HG03159 (cell line): ENCODE results near the gene GRM8.

Source experiments
- ATAC-seq: cut with Tn5 transposase; IDR thresholded peaks from one replicate; pipeline ENCODE4 v1.9.1; 2021; ENCODE audit warnings: mild to moderate bottlenecking, moderate library complexity; ENCODE audit not compliant: unreplicated experiment

Gene GRM8

DNA sequence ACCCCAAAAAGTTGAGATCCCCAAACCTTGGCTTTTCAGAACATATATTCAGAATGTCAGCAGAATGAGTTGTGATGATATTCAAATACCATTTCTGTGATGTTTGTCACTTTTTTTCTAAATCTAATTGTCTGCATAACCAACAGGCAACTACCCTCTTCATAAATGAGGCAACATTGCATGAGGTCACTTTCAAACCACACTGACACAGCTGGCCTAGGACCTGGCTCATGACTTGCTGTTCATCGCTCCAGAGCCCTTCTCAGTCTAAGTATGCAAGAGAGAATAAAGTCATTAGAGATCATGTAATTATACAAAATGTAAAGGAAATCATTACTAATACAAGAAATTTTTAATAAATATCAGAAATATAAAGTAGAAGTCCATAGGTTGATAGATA is 681.9 kb downstream of the GRM8 start:
- no peak for ATAC-seq

DNA sequence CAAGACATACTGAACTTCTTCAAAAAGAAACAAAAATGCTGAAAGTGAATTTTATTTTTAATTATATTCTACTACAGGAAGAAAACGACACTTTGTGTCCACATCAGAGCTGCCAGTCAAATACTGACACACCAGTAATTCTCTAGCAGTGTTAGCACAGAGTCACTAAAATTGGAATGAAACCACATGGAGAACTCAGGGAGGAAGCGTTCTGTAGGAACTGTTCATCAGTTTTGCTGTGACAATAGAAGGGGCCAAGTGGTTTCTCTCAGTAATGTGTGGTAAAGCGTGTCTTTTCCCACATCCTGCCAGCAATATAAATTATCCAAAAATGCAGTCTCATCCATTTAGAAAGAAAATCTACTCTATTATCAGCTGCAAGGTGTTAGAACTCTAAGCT is 683.3 kb downstream of the GRM8 start:
- ATAC-seq = peak; percentile 63

DNA sequence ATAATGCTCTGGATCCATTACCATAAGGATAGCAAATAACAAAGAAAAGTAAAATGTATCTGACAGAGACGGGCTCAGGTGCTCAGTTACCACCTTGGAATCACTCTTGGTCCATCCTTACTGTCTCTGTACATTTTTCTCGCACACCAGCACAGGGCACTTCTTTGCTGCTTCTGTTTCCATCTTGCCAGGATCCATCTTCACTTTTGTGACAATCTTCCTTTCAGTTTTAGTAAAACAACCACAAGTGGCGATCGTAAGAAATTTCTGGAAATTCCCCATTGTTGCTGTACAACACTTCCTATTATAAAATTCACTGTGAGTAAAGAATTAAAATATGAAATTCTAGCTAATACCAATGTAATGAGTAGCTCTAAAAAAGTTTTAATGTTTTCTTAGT is 695.5 kb downstream of the GRM8 start:
- ATAC-seq = peak; percentile 66

DNA sequence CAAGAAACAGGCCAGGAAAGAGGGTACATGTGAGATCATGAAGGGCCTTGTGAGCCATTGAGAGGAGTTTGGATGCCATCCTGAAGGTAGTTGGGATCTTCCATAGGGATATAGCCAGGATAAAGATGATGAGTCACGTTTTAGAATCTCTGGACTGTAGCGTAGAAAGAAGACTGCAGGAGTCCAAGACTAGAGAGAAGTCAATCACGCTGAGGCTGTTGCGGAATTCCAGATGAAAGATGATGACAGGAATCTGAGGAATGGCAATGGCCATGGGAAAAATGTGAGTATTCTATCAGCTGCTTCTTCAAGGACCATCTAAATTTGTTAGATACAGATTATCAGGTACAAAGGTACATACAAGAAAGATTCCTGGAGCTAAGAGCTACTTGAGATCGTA is 711.3 kb downstream of the GRM8 start:
- ATAC-seq = no peak

DNA sequence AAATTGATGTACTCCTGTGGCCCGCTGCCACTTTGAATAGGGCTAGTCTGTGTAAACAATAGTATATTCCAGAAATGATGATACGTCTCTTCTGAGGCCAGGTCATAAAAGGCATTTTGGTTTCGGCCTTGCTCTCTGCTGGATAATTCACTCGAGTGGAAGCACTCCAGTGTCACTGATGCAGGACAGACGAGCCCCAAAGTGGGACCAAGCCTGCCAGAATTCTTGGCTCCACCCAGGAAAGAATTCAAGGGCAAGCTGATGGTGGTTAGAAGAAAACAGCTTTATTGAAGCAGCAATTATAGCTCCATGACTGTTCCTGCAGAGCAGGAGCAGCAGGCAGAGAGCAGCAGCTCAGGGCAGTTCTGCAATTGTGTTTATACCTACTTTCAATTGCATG is 717.6 kb downstream of the GRM8 start:
- no peak for ATAC-seq

DNA sequence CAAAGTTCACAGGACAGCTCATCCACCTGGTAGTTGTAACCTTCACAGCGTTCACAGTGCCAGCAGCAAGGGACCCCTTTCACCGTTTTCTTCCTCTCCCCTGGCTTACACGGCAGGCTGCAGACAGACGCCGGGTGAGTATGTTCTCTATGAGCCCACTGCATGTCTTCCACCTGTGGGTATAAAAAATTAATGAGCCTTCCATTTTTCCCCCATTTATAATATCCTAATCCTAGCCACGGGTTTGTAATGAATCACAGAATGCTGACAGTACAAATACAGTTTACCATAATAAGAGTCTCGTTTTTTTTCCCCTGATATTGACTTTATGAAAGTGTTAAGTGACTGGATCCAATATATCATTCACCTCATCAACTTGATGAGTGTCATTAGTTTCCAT is 719.0 kb downstream of the GRM8 start:
- ATAC-seq = no peak

DNA sequence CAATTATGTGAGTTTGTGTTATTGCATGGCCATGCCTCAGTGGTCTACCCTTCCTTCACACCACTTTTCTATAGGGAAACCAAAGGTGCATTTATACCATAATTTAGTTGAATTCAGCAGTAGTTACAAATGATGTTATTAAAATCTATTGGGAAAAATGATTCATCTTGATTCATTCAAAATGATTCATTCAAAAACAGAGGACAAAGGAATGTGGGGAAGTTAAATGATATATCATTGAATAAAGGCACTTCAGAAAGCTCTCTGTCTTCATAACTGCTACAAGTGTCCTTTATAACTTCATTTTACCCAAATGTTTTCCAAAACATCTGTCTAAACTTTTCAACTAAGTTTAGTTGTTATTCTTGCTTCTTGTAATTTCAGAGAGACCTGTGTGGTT is 722.9 kb downstream of the GRM8 start:
- no peak for ATAC-seq

DNA sequence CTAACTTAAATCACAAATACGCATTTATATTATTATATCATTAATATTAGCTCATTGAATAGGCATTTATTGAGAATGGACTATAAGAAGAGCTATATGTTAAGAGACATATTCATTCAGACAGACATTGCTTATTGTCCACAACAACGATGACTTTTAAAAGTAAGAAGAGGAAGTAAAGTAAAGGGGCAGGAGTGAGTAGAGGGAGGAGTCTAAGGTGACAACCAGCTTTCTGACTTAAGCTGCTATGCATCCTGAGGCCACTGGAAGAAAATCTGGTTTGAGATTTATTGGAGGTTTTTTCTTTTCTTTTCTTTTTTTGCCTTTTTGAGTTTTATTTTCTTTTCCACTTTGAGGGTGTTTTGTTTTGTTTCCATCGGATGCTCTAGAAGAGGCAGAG is 723.5 kb downstream of the GRM8 start:
- ATAC-seq = peak; percentile 95

DNA sequence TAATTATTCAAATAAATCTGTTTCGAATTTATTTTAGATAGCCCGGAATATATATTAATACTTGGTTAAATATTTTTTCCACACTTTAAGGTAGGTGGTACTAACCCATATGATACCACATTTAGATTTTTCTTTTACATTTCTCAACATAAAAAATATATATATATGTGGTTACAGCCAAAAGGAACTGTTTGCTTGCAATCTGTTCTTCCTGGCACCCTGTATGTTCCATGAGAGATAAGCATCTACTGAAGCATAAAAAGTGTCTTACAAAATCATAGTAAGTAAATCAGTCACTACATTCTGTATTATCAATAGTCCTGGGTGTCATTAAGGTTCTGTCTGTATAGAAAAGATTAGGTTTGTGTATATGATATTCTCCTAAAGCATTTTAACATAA is 726.8 kb downstream of the GRM8 start:
- ATAC-seq = no peak

DNA sequence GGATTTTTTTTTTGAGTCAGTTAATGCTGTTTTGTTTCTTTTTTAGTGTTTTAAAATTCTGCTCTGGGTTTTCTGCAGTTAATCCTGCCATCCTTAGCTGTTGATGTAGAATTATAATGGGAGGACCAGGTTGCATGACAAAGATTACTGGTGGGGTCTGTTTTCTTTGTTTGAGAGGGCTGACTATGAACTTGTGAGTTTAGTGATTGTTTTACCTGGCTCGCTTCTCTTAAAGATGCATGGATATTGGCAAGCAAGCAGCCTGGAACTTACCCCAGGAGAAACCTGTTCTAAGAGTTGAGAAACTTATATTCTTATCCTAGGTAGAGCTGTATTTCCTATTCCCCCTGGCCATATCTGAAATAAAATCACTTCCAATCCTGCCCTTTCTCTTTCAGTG is 727.8 kb downstream of the GRM8 start:
- ATAC-seq = no peak

DNA sequence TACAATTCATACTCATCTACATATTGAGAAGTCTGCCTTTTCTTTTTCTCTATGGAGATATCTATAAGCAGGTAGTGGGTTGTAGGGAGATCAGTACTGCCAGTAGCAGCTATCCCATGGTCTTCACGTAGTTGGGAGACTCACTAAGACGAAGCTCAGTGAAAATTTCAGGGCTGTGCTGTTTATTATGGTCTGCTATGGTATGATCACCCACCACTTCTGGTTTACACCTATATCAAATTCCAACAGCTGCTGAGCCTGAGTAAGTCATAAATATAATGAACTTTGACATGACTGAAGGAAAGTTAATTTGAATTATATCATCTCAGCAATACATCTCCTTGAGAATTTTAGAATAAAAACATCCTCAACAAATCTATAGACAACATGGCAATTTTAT is 741.7 kb downstream of the GRM8 start:
- ATAC-seq = no peak

DNA sequence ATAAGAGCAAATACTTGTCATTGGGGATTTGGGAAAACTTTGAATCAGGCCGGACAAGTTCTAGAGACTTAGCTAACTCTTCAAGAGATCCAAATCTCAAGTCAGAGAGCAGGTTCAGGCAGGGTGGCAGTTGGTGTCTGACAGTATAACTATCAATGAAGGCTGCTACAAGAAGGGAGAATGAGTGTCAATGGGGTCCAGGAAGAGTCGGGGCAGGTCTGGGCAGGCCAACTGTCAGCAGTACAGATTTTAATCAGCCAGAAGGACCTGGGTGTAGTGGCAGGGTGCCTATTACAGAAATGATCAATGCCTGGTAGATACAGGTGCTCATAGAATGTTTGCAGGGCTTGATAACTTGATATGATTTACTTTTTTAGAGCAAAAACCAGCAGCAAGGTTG is 751.1 kb downstream of the GRM8 start:
- no peak for ATAC-seq

DNA sequence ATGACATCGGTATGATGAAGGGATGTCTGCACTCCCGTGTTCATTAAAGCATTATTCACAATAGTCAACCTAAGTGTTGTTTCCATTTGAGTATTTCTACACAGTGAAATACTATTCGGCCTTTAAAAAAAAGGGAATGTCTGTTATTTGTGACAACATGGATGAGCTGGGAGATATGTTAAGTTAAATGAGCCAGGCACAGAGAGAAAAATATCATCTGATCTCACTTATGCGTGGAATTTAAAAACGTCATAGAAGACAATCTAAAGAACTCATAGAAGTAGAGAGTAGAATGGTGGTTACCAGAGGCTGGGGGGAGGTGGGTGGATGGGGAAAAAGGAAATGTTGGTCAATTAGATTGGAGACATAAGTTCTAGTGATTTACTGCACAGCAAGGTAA is 753.3 kb downstream of the GRM8 start:
- ATAC-seq = no peak

DNA sequence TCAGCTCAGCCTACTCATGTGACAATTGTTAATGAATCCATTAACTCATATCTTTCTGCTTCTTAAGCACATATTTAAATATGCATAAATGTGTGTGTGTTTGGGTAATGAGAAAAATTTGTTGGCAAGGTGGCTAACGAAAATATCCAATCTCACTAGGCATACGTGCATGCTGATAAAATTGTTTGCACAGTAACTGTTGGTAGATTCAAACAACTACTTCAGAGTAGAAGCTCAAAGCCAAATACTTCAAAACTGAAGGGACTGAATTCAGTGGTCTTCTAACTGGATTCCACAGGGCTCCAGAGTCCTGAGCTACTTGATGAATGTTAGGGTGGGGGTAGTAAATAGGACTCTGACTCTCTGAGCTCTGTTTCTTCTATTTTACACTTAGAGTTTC is 757.0 kb downstream of the GRM8 start:
- no peak for ATAC-seq

DNA sequence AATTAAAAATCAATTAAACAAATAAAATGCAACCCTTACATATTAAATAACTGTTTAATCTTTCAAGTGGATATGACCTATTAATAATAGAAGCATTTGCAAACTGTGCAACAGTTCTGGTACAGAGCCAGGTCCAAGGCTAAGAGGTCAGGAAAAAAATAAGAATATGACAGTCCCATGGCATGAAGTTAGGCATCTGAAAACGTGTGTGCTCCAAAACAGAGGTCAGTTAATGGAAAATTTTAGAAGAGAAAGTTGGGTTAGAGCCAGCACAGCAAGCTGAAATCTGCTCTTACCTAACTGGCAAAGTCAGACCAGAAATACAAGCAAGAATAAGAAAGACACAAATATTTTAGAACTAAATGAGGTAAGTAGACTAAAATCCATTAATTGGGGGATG is 757.7 kb downstream of the GRM8 start:
- no peak for ATAC-seq

DNA sequence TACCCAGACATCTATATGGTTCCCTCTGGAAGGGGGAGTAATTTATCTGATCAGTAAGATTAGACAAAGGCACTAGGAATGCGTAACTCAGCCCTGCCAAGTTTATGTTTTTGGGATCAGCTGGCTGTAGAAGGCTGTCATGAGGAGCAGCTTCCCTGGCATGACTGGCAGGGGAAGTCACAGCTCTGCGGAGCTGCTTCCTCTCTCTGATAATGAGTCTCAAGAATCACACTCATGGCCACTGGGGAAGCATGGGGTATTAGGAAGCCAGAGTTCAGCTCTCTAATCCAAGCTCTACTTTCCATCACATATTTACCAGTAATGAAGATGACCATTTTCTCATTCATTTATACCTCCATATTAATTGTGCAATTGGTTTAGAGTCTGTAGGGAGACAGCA is 758.9 kb downstream of the GRM8 start:
- no peak for ATAC-seq

DNA sequence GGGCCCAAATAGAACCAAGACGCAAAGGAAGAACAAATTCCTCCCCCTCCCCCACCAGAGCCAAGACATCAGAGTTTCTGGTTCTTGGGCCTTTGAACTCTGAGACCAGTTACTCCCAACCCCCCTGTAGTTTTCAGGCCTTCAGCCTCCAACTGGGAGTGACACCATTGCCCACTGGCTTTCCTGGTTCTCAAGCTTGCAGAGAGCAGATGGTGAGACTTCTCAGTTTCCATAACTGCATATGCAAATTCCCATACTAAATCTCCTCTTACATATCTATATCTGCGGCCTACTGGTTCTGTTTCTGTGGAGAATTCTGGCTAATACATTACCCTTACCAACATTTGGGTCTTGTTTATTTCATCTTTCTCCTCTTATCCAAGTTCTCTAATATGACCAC is 762.9 kb downstream of the GRM8 start:
- ATAC-seq = no peak

DNA sequence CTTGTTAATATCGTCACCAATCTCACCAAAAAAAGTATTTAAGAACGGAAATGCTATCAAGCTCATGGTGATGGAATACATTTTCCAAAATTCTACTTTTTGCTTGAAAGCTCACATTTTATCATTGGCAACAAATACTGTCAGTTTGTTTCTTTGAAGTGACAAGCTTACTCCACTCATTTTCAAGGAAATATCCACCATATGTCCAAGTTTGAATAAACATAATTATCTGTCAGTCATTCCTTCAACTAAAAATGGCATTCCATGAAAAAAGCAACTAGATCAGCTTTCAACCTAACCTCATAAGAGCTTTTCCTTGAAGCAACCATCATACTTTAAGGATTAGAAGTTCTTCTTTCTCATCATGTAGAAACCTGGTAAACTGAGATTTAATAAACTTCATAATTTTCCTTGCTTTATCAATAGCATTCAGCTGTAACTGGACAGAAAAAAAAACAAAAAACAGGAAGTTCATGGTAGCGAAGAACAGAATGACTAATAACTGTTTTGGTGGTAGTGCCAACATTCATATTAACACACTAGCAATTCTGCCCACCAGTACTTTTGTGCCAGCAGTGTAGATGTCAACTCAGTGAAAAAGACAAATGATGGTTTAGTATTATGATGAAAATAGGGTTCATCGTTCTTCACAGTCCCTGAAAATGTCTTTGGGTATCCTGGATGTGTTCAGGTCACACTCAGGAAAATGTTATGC is 764.9 kb downstream of the GRM8 start:
- ATAC-seq = no peak

DNA sequence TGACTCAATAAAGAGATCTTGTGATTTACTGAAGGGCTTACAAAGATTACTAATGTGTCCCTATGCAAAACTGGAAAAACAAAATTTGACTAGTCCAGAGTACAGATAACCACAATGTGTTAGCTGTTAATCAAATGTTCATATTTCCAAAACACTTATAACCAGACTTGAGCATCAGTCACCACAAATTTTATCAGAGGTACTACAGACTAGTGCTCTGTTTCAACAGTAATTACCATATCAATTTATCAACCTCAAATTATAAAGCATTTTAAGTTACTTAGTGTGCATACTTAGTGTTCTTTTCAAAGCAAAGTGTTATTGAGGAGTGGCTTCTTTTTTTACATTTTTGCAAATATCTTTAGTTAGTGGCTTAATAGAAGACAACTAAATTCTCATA is 765.9 kb downstream of the GRM8 start:
- ATAC-seq = no peak

DNA sequence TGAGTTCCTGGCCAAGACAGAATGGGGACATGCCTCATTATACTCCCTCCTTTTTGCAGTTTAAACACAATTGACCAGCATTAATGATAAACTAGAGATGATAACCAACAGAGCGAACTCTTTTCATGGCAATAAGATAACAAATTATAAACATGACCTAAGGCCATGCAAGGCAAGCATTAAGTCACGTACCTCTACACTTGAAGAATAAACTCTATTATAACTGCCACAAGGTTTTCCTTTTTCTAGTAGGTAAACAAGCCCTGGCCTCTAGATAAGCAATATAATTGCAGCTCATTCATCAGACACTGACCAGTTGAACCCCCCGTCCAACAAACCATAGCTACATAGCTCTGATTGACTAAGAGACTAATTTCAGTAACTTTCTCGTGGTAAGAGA is 767.0 kb downstream of the GRM8 start:
- no peak for ATAC-seq

DNA sequence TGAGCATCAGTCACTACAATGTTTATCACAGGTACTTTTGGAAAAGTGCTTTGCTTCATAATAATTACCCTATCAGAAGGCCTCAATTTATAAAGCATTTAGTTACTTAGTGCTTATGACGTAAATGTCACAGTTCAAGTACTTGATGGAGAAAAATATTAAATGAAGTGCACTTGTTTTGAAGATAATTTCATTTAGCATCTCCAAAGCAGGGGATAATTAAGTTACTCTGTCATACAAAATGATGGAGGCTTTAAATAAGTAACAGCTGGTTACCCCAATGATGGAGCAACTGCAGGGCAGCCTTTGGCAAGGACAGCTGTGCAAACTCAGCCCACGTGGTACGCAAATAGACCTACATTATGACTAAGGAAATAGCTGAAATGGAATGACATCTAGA is 768.8 kb downstream of the GRM8 start:
- ATAC-seq = no peak

DNA sequence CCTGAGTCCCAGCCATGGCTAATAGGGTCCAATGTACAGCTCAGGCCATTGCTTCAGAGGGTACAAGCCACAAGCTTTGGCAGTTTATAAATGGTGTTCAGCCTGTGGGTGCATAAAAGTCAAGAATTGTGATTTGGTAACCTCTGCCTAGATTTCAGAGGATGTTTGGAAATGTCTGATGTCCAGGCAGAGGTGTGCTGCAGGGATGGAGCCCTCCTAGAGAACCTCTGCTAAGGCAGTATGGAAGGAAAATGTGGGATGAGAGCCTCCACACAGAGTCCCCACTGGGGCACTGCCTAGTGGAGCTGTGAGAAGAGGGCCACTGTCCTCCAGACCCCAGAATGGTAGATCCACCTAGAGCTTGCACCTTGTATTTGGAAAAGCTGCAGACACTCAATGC is 779.9 kb downstream of the GRM8 start:
- no peak for ATAC-seq

DNA sequence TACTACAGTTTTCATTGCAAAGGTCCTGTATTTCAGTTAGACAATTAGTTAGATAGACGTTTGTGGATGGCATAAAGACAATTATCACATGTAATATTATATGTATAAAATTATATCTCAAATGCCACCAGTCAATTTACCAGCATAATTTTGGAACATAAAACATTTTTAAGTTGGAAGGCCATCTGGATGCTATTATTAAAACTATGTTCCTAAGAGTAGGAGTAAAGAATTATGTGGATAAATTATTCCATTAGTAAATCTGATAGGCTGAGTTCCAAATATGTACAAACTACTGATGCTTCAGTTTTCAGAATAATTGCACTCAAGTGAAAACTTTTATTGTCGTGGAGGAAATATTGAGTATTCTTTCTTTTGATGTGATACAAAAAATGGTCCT is 790.3 kb downstream of the GRM8 start:
- no peak for ATAC-seq

DNA sequence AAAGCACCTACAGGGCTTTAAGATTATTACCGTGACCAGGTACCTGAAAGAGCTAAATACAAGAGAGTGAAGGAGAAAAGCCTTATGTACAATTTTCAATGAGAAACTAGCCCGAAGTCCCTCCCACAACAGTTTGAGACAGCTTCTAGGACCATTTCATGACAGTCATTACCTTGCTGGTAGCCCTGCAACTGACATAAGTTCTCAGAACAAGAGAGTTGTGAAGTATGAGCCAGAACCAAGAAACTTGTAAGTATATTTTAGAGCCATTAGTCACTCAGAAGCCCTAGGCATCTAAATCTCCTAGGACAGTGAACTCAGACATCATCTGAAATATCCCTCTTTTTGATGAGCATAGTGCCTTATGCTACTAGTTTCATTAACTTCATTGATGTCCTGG is 792.1 kb downstream of the GRM8 start:
- no peak for ATAC-seq
